Measurements from ENCODE around the gene PCSK9. TPM values are rescaled to one million over a fixed set of nuclear protein-coding genes. Genes with fewer than 3 reads are reported as not detected.
"Not testable (repeated sequence)": the region's sequence is repeated elsewhere in the genome, so short reads cannot be mapped to it uniquely, and the experiment has no call there.

The PCSK9 gene
- total and polyA plus RNA-seq, 5 donors: 0.05 TPM; not detected in 4

GRCh38 chr1:55084257-55084656, 44.9 kb downstream of the PCSK9 start:
- H3K27me3 ChIP-seq (ENCODE audit: control insufficient read depth, insufficient read depth): no peaks in the 10 kb centered on the region
- no peaks in the 10 kb centered on the region for H3K9me3 ChIP-seq (ENCODE audit: control insufficient read depth, low read length)
- intact Hi-C loops (cut with DNase I): no loop called here
- DNase-seq (no peak), ATAC-seq (no peak)
- WGBS: 92% methylated on average over 7 of the region's 7 CpGs
- H3K4me1 ChIP-seq (ENCODE audit: control insufficient read depth, insufficient read depth, low read length): no peaks in the 10 kb centered on the region
- H3K4me3 ChIP-seq (ENCODE audit: low read length): no peak overlapping the region
- no peak overlapping the region for H3K27ac ChIP-seq (ENCODE audit: low read length)

- no peak for DNase-seq
- intact Hi-C loops (cut with DNase I): no loop called here
- WGBS: 87% methylated on average over 3 of the region's 3 CpGs
These were observed 48.1 kb downstream of the PCSK9 start for GRCh38 chr1:55087439-55087838.

DNA sequence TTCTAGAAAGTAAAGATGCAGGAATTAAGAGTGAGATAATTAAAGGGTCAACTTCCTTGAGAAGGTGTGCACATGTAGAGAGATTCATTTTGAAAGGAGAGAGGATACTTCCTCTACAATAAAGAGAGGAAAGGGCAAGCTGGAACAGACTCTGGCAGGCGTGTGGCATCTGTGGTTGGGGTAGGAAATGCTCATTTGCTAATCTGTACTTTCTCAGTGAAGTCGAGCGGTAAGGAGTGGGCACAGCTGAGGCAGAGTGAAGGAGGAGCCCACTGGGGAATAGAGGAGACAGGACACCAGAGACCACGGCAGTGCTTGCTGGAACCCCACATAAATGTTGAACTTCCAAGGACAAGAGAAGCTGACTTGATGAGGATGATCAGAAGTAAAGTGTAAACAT, 49.1 kb downstream of the PCSK9 start:
- no peaks in the 10 kb centered on the region for H3K27me3 ChIP-seq (ENCODE audit: control insufficient read depth, insufficient read depth)
- no peaks in the 10 kb centered on the region for H3K9me3 ChIP-seq (ENCODE audit: control insufficient read depth, low read length)
- intact Hi-C loops (cut with DNase I): no loop called here
- WGBS: 77% methylated on average over 4 of the region's 4 CpGs
- H3K4me3 ChIP-seq (ENCODE audit: low read length): no peak overlapping the region
- no peaks in the 10 kb centered on the region for H3K4me1 ChIP-seq (ENCODE audit: control insufficient read depth, insufficient read depth, low read length)
- ATAC-seq (no peak), DNase-seq (no peak)
- no peak overlapping the region for H3K27ac ChIP-seq (ENCODE audit: low read length)

More at GRCh38 chr1:55087439-55087838, 48.1 kb downstream of the PCSK9 start:
- no peak for ATAC-seq
- H3K27me3 ChIP-seq (ENCODE audit: control insufficient read depth, insufficient read depth): no peaks in the 10 kb centered on the region
- no peaks in the 10 kb centered on the region for H3K4me1 ChIP-seq (ENCODE audit: control insufficient read depth, insufficient read depth, low read length)
- no peaks in the 10 kb centered on the region for H3K9me3 ChIP-seq (ENCODE audit: control insufficient read depth, low read length)
- no peak overlapping the region for H3K4me3 ChIP-seq (ENCODE audit: low read length)
- no peak overlapping the region for H3K27ac ChIP-seq (ENCODE audit: low read length)

DNA sequence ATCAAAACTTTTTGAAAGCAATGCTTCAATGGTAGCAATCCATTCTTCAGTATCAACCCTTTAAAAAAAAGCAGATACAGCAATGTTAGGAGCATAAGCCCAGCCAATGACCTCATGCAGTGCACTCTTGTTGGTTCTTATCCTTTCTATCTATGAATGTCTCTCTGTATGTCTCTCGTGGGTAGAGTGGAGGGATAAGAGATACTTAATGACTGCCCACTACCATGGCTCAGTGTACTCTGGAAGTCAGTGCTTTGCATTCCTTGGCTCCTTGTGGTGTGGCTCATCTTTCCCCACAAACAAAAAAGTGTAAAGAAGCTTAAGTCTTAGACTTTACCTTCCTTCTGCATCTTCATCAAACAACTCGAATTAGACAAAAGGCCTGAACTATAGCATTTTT, 50.3 kb downstream of the PCSK9 start:
- ATAC-seq: no peak
- Histone ChIP-seq H3K4me1 (ENCODE audit: control insufficient read depth, insufficient read depth, low read length) (no peaks in the 10 kb centered on the region), H3K9me3 (ENCODE audit: control insufficient read depth, low read length) (no peaks in the 10 kb centered on the region), H3K4me3 (ENCODE audit: low read length) (no peak overlapping the region), H3K27me3 (ENCODE audit: control insufficient read depth, insufficient read depth) (no peaks in the 10 kb centered on the region), H3K27ac (ENCODE audit: low read length) (no peak overlapping the region)
- 69% methylated on average over 2 of the region's 2 CpGs for WGBS
- DNase-seq: no peak
- intact Hi-C loops (cut with DNase I): no loop called here

DNA sequence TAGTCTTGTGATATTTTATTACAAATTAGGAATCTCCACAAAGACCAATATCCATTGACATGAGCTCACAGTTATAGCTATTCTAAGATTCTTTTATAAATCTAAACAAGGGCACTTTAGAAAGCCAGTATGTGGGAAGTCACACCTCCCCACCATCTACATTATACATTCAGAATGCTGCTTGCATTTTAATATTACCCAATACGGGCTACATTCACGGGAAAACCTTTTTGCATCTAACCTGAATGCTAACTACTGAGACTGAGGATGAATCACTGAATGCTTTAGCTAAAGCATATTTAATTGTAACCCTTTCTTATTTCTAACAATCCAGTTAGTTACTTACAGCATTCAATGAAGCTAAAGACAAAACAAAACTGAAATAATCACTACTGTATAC, 53.1 kb downstream of the PCSK9 start:
- Histone ChIP-seq H3K4me3 (ENCODE audit: low read length) (no peak overlapping the region), H3K9me3 (ENCODE audit: control insufficient read depth, low read length) (no peaks in the 10 kb centered on the region), H3K4me1 (ENCODE audit: control insufficient read depth, insufficient read depth, low read length) (no peaks in the 10 kb centered on the region), H3K27ac (ENCODE audit: low read length) (no peak overlapping the region), H3K27me3 (ENCODE audit: control insufficient read depth, insufficient read depth) (no peaks in the 10 kb centered on the region)
- no peak for ATAC-seq
- intact Hi-C loops (cut with DNase I): no loop called here
- WGBS: 94% methylated on average over 2 of the region's 2 CpGs
- no peak for DNase-seq

GRCh38 chr1:55095095-55095494, 55.7 kb downstream of the PCSK9 start:
- ATAC-seq: no peak
- WGBS: 94% methylated on average over 5 of the region's 5 CpGs

DNA sequence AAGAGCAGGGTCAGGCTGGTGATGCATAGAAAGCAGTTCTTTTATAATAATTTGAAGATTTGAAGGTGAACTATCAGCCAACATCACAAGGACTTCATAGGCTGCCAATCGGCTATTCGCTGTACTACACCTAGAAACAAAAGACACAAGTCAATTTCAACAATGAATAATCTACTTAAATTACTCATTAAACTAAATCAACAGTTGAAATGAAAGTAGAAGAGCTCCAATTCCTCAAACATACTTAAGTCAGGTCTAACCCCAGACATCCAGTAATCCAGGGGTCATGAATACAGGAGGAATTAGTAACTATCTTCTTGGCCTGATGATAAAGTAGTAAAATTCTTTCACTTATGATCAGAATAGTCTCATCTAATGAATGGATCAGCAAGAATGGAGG, 64.5 kb downstream of the PCSK9 start:
- H3K9me3 ChIP-seq (ENCODE audit: control insufficient read depth, low read length): no peaks in the 10 kb centered on the region
- intact Hi-C loops (cut with DNase I): no loop called here
- H3K27ac ChIP-seq (ENCODE audit: low read length): no peak overlapping the region
- DNase-seq (no peak), ATAC-seq (no peak)
- H3K27me3 ChIP-seq (ENCODE audit: control insufficient read depth, insufficient read depth): no peaks in the 10 kb centered on the region
- H3K4me3 ChIP-seq (ENCODE audit: low read length): no peak overlapping the region
- 97% methylated on average over 2 of the region's 2 CpGs for WGBS
- H3K4me1 ChIP-seq (ENCODE audit: control insufficient read depth, insufficient read depth, low read length): no peaks in the 10 kb centered on the region

More at GRCh38 chr1:55095095-55095494, 55.7 kb downstream of the PCSK9 start:
- Histone ChIP-seq H3K27me3 (ENCODE audit: control insufficient read depth, insufficient read depth) (no peaks in the 10 kb centered on the region), H3K27ac (ENCODE audit: low read length) (no peak overlapping the region), H3K4me3 (ENCODE audit: low read length) (no peak overlapping the region), H3K9me3 (ENCODE audit: control insufficient read depth, low read length) (no peaks in the 10 kb centered on the region), H3K4me1 (ENCODE audit: control insufficient read depth, insufficient read depth, low read length) (no peaks in the 10 kb centered on the region)
- DNase-seq: no peak
- intact Hi-C loops (cut with DNase I): no loop called here

GRCh38 chr1:55107101-55107500, 67.8 kb downstream of the PCSK9 start:
- intact Hi-C loops (cut with DNase I): no loop called here
- no peaks in the 10 kb centered on the region for H3K27me3 ChIP-seq (ENCODE audit: control insufficient read depth, insufficient read depth)
- H3K4me1 ChIP-seq (ENCODE audit: control insufficient read depth, insufficient read depth, low read length): no peaks in the 10 kb centered on the region
- H3K9me3 ChIP-seq (ENCODE audit: control insufficient read depth, low read length): no peaks in the 10 kb centered on the region
- 73% methylated on average over 6 of the region's 6 CpGs for WGBS
- DNase-seq (no peak), ATAC-seq (no peak)
- H3K4me3 ChIP-seq (ENCODE audit: low read length): no peak overlapping the region
- H3K27ac ChIP-seq (ENCODE audit: low read length): no peak overlapping the region

GRCh38 chr1:55109005-55109404, 69.7 kb downstream of the PCSK9 start:
- H3K9me3 ChIP-seq (ENCODE audit: control insufficient read depth, low read length); H3K4me3 ChIP-seq (ENCODE audit: low read length); ATAC-seq; intact Hi-C loops (cut with DNase I); H3K27ac ChIP-seq (ENCODE audit: low read length); H3K4me1 ChIP-seq (ENCODE audit: control insufficient read depth, insufficient read depth, low read length); DNase-seq; H3K27me3 ChIP-seq (ENCODE audit: control insufficient read depth, insufficient read depth): not testable (repeated sequence)
- WGBS: 95% methylated on average over 14 of the region's 14 CpGs

Other genes starting within 250 kb of the PCSK9 start
- gene TTC22, start 238.2 kb upstream of the PCSK9 start, total RNA-seq: under 1 TPM in 3 of 4 donors, not detected in 1; 0.06 to 0.17 (median 0.09) TPM
- gene TTC22, start 238.2 kb upstream of the PCSK9 start, polyA plus RNA-seq: 0.05 TPM
- 10 to 100 TPM; 10.7 to 28.7 (median 21.6) TPM for gene DHCR24, start 152.4 kb upstream of the PCSK9 start, total RNA-seq
- gene DHCR24, start 152.4 kb upstream of the PCSK9 start, polyA plus RNA-seq: 17.5 TPM
- not detected for gene TMEM61, start 58.9 kb upstream of the PCSK9 start, total RNA-seq
- 0.09 TPM for gene TMEM61, start 58.9 kb upstream of the PCSK9 start, polyA plus RNA-seq
- not detected for gene BSND, start 40.6 kb upstream of the PCSK9 start, total RNA-seq
- gene BSND, start 40.6 kb upstream of the PCSK9 start, polyA plus RNA-seq: not detected
- gene USP24, start 175.8 kb downstream of the PCSK9 start, total RNA-seq: 10 to 100 TPM; 32.6 to 35.7 (median 34.7) TPM
- 11.4 TPM for gene USP24, start 175.8 kb downstream of the PCSK9 start, polyA plus RNA-seq